ENCODE data around the gene CX3CL1.

The CX3CL1 gene

GRCh38 chr16:57407521-57408353, 35.4 kb downstream of the CX3CL1 start:
- no peak for DNase-seq

- no peak for DNase-seq
Measured at GRCh38 chr16:57409065-57409464, 36.8 kb downstream of the CX3CL1 start.

- DNase-seq, result peak; percentile 84
Measured at GRCh38 chr16:57409870-57410587, 37.7 kb downstream of the CX3CL1 start.

- DNase-seq, result no peak
Measured at GRCh38 chr16:57411362-57411976, 39.2 kb downstream of the CX3CL1 start.

- no peak for DNase-seq
Measured at GRCh38 chr16:57412584-57412983, 40.3 kb downstream of the CX3CL1 start.

- no peak for DNase-seq
Measured at GRCh38 chr16:57413301-57413730, 41.0 kb downstream of the CX3CL1 start.

- DNase-seq, result no peak
Measured at GRCh38 chr16:57413733-57414132, 41.4 kb downstream of the CX3CL1 start.

- DNase-seq, result no peak
Measured at GRCh38 chr16:57416084-57416483, 43.8 kb downstream of the CX3CL1 start.

GRCh38 chr16:57419506-57419905, 47.2 kb downstream of the CX3CL1 start:
- DNase-seq, result no peak

GRCh38 chr16:57422026-57422944, 50.0 kb downstream of the CX3CL1 start:
- peak; percentile 58 for DNase-seq

- no peak for DNase-seq
Measured at GRCh38 chr16:57423152-57423551, 50.9 kb downstream of the CX3CL1 start.

- DNase-seq, result no peak
Measured at GRCh38 chr16:57424583-57424982, 52.3 kb downstream of the CX3CL1 start.

GRCh38 chr16:57426356-57426755, 54.1 kb downstream of the CX3CL1 start:
- DNase-seq, result no peak

- no peak for DNase-seq
Measured at GRCh38 chr16:57427307-57427706, 55.0 kb downstream of the CX3CL1 start.

GRCh38 chr16:57427824-57428223, 55.5 kb downstream of the CX3CL1 start:
- DNase-seq, result no peak

- no peak for DNase-seq
Measured at GRCh38 chr16:57430955-57431354, 58.7 kb downstream of the CX3CL1 start.

- no peak for DNase-seq
Measured at GRCh38 chr16:57432505-57432904, 60.2 kb downstream of the CX3CL1 start.

- DNase-seq, result no peak
Measured at GRCh38 chr16:57432989-57433388, 60.7 kb downstream of the CX3CL1 start.

- no peak for DNase-seq
Measured at GRCh38 chr16:57434003-57434402, 61.7 kb downstream of the CX3CL1 start.

Measured in NCI-H510A treated with DMSO at 0.1 percent for 48 hours (cell line).